ENCODE results near the gene PPAN.

Gene PPAN

DNA sequence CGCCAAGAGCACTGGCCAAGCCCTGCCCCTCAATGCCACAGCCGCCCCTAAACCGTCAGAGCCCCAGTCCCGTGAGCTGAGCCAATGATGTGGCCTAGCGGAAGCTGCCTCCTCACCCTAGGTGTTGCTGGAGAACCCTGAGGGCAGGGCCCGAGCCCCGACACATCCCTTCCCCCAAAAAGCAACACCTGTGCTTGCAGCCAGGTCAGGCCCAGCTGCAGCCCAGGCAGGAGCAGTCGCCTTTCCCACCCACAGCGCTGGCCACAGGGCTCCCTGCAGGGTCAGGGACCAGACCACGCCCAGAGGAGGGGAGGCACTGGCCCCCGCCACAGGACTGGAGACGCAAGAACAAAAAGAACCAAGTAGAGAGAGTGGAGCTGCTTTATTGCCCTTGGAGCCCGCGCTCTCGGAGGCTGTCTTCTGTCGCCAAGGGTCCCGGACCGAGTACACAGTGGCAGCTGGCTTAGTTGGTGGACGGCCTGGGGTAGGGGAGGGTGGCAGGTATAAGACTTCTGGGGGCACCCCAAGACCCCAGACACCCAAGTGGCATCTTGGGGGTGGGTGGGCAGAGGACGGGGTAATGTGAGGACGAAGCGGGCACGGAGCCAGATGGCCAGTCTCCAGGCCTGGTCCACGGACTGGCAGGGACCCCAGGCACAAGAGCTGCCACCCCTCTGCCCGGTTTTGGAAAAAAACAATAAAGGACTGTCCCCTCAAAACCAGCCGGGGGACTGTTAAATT, 8.7 kb downstream of the PPAN start:
- DNase-seq: no peak

DNA sequence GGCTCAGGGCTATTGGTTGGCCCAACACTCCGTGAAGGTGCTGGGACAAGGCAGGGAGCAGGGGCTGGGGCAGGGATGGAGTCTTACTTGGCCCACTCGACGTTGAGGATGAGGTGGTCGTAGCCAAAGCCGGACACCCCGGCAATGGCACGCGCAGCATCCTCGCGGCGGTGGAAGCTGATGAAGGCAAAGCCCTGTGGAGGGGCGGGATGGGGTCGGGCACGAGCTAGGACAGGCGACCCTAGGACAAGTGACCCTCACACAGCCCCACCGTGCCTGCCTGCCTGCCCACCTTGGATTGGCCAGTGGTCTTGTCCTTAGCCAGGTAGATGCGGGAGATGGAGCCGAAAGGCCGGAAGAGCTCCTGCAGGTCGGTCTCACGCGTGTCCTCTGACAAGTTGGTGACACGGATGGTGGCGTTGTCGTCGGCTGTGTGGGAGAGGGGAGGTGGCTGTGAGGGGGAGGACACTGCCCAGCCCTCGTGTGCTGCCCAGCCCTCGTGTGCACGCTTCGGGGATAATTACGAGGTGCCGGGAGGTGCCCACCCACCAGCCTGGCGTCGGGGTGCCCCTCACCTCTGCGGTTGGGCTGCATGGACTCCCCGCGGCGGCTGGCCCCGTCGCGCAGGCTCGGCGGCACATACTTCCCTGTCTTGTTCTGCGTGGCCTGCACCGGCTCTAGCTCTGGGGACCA, 9.4 kb downstream of the PPAN start:
- no peak for DNase-seq

DNA sequence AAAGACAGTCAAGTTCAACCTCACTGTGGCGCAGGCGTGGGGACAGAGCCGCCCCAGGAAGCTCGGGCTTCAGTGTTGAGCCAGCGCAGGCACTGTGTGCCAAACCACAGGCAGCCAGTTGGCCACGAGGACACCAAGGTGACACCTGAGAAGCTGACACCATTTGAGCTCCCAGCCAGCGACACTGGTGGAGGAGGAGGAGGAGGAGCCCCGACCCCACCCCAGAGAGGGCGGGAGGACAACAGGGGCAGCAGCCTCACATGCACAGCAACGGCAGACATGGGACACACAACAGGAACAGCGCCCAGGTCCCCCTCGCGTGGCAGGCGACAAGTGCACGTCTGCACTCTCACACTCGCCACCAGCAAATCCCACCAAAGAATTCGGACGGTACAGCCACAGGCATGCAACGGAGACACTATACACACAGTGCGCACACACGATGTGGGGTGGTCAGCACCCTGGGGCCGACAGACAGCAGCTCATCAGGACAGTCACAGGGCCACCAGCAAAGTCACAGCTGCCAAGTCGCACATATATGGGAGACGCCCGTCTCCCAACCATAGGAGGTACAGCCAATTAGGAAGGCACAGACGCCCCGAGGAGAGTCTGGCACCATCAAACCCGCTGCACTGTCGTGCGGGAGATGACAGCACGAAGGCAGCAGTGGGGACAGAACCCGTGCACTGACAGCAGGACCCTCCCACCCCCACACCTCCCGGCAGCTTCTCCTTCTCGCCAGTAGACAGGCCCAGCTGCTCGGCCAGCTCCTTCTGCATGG, 10.1 kb downstream of the PPAN start:
- no peak for DNase-seq

DNA sequence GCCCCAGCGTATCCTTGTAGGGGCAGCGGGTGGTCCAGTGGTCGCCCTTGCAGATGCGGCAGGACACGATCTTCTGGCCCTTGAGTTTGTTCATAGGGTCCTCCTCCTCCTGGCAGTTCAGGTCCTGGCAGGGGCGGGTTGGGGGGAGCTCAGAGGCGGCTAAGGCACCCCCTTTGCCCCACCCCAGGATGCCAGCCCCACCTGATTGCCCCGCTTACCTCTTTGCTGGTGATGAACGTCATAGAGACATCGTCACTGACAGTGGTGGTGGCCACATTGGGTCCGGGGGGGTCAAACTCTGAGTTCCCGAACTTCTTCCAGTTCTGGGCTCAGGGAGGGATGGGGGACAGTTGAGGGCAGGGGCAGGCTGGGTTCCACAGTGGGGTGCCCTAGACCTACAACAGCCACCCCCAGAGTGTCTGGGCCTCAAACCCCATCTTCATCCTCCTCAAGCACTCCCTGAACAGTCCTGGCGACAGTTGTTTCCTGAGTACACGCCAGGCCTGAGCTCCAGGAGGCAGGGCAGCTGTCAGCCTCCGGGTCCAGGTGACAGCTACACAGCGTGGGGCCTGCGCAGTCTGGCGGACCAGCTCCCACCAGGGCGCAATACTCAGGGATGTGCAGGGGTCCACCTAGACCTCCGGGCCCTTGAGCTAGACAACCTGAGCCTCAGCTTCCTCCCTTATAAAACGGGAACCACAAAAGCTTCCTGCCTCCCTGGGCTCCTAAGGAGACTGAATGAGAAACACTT, 10.9 kb downstream of the PPAN start:
- no peak for DNase-seq

DNA sequence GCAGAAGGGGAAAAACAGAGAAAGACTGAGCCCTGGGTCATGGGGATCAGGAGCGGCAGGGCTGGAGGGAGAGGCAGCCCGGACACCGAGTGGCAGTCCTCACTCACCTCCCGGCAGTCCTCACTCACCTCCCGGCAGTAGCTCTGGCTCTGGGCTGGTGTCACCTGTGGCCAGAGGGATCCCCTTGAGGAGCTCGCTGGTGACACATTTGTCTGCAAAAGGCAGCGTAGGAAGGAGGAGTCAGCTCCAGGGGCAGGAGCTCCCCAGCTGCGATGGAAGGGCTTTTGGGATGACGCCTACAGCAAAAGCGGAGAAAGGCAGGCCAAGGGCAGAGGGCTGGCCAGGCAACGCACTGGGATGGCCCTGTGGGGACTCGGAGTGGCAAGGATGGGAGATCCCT, 12.8 kb downstream of the PPAN start:
- DNase-seq: no peak

DNA sequence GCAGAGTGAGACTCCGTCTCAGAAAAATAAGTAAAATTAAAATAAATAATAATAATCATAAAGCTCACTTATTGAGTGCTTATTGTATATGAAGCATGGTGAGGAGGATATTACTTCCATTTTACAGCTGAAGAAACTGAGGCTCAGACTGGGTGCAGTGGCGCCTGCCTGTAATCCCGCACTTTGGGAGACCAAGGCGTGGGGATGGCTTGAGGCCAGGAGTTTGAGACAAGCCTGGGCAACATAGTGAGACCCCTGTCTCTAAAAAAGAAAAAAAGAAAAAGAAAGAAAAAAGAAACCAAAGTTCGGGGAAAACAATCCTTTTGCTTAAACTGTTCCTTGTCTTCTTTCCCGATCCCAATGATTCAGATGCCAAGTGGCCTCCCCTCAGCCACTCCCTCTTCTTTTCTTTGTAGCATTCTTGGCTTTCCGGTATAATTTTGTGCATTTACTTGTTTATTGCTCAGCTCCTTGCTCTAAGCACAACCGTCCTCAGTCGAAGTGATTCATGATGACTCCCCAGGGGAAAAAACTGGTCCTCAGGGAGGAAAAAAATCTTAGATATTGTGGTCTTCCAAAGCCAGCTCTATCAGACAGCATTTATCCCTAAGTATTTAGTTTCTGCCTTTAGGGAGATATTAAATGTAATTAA, 14.5 kb downstream of the PPAN start:
- DNase-seq: no peak

DNA sequence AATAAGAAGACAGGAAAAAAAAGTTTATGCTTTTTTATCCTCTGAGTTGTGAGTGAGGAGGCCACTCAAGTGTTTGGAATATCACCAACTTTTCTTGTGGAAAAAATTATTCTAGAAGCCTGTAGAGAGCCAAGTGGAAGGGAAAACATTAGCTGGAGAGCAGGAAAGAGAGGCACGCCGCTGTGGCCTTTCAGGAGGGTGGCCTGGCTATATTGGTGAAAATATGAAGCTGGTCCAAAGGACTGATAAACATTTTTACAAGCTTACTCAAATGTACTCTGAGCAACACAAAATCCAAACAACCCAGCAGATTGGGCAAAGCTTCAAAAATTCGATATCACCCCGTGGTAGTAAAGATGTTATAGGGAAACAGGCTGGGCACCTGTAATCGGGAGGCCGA, 15.9 kb downstream of the PPAN start:
- DNase-seq: no peak

DNA sequence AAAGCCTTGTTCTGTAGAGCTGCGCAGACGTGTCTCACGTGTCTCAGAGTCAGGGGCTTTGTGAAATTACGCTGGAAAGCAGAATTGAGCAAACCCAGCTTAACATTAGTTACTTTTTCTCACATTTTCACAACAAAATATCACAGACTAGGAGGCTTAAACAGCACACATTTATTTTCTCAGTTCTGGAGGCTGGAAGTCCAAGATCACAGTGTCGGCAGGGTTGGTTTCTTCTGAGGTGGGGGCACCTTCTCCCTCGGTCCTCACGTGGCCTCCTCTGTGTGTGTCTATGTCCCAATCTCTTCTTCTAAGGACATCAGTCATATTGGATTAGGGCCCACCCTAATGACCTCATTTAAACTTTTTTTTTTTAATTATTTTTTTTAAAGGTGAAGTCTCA, 18.3 kb downstream of the PPAN start:
- no peak for DNase-seq

DNA sequence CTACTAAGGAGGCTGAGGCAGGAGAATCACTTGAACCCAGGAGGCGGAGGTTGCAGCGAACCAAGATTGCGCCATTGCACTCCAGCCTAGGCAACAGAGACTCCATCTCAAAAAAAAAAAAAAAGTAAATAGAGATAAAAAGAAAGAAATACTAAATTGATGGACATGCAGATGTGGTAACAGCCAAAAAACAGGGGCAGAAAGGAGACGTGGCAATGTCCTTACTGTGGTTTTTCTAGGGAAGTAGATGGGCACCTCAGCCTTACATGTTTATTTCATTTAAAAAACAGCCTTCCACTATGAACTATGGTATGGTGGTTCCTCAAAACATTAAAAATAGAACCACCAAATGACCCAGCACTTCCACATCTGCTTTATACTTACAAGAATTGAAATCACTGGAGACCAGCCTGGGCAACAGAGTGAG, 20.1 kb downstream of the PPAN start:
- no peak for DNase-seq

DNA sequence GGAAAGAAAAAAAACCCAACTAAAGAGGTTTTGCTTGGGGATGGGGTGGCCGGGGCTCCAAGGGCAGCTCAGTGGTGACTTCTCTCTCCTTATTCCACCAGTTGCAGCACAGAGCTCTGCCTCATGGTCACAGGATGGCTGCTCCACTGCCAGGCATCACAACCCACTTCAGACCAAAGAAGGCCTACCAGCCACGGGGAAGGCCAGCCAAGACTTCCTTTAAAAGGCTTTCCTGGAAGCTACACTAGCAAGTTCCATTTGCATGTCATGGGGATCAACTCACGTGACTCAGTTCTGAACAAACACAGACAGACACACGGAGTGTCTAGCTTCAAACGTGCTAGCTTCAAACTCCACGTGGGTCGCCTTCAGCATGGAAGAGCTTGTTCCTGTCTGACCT, 26.7 kb downstream of the PPAN start:
- no peak for DNase-seq

DNA sequence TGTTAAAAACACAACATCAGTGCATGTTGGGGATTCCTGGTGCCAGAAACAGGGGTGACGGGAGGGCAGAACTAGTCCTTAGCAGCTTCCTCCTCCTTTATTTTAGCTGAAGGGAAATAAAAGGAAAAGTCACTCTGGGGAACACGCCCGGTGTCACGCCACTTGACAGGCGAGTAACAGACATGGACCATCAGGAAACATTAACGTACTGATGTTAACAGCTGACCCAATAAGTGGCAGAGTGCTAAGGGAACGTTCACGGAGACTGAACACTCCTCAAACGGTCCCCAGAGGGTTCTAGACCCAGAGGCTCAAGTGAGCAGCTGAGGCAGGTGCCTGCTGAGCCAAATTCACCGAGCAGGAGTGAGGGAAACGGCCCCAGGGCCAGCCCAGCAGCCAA, 27.4 kb downstream of the PPAN start:
- DNase-seq: no peak

DNA sequence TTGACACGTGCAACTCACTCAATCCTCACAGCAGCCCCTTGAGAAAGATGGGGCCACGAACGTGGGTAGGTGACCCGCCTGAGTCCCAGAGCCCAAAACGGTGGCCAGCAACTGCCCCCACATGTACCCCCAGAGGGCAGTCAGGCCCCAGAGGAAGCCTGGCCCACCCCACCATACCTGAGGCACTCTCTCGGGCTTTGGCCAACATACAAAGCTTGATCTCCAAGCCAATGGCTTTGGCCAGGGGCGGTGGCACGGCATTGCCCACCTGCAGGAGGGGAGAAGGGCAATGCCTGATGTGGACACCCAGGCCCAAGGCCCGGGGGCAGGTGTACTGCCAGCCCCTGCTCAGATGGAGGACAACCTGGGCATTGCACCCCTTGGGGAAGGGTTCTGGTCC, 27.9 kb downstream of the PPAN start:
- no peak for DNase-seq

DNA sequence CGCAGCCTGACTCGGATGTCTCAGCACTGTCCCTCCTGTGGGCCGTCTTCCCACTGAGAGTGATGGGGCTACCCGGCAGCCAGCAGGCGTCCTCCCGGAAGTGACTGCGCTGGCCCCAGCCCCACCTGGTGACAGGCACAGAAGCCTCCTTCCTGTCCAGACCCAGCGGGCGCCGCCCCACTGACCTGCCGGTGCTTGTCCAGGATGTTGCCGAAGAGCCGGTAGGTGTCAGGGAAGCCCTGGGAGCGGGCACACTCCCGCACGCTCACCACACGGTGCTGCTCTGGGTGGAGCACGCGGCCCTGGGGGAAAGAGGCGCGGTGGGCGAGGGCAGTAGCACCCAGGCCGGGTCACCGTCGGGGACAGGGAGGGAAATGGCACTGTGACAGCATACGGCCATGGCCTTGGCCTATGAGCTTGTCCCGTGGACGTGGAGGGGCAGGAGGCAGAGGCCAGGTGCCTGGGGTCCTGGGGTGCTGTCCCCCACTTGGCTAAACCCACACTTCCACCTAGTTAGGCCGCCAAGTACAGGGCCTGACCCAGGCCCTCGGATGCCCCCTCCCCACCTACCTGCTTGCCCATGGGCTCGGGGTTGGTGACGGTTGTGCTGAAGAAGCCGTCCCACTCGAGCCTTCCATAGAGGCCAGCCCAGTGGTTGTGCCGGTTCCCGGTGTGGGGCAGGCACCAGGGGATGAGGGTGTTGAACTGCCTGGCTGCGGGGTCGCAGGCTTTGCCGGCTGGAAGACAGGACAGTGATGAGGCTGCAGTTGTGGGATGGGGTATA, 29.6 kb downstream of the PPAN start:
- no peak for DNase-seq

DNA sequence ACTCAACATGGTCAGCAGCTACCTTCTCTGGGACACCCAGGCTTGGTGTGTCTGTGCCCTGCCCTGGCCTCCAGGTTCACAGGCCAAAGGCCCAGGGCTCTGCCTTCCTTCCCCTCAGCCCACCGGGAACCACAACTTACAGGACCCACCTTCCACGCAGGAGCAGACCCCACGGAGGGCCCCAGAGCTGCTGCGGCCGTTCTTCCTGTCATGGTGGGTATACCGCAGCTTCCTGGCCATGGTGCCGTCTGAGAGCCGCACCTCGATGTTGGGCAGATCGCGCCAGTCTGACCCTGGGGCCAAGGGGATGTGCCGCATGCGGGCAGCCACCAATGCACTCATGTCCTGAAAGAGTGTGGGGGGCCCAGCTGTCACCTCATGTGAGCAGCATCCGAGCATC, 30.8 kb downstream of the PPAN start:
- DNase-seq: no peak

DNA sequence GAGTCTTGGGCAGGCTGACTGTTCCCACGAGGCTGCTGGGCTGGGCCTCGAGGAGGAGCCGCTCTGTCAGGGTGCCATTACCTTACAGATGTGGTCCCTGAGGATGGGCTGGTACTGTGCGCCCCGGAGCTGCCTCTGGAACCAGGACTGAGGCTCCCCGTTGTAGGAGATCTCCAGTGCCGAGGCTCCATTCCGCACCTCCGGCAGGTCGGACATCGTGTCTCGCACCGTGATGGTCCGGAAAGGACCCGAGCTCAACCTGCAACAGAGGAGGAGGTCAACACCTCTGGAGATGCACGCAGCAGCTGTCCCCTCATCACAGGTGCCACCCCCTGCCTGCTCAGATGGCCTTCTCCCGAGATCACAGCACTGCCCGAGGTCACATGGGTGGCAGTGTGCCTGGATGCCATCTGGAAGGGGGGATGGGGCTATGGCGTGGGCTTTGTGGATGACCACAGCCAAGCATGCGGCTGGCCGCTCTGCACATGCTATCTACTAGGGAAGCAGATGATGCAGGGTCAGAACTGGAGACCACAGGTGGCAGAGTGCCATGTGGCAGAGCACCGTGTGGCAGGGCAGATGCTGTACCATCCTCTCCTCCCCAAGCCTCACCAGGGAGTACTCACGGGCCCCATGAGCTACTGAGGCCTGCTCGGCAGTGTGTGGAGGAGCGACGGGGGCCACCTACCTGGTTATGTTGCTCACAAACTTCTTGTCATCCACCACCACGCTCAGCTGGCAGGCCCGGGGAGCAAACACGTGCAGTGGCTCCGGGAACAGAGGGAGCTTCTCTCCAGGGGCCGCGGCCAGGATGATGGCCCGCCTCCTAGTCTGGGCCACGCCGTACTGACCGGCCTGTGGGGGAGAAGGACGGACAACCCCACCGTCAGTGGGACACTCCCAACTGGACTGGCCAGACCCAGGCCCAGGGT, 31.9 kb downstream of the PPAN start:
- no peak for DNase-seq

DNA sequence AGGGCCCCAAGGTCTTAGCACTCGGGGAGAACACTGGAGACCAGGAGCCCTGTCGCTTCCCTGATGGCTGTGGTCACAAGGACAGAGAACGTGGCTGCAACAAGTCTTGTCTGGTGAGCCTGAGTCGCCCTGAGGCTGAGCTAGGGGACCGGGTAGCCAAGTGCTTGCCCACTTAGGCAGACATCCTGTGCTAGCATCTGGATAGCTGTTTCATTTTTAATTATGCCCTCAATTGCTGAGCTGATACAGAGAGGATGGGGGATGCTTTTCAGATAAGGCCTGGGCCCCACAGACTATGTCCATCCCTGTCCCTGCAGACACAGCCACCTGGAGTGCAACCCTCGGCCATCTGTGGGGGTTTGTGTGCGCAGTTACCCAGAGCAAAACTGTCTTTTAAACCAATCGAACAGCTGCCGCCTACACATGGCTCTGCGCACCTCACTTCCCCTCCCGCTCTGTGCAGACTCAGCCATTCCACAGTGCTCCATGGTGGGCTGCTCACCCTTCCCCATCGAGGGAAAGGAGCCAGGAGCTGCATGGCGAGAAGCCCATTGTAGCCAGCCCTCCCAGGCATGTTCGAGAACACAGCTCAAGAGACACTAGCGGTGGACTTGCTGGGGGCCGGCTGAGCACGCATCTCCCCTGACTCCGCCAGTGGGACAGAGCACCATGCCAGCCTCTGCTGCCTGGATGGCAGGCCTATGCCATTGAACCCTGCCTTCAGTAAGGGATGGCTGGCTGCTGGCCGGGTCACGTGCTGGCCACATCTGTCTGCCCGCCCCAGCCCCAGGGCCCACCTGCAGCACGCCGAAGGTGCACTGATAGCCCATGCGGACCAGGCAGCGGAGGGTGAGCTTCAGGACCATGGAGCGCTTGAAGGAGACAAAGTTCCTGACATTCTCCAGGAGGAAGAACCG, 33.0 kb downstream of the PPAN start:
- no peak for DNase-seq

DNA sequence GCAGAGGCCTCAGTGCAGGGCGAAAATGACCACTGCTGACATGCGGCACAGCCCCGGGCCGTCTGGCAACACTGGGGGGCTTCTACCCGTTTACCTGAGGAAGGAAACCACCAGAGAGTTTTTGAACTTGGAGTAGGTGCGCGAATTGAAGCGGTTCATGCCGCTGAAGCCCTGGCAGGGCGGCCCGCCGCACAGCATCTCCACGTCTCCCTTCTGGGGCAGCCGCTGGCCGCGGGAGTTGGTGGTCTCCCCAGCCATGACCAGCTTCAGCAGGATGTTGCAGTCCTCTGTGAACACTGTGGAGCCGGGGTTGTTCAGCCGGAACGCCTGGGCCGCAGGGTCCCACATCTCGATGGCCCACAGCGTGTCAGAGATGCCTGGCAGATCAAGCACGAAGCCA, 33.8 kb downstream of the PPAN start:
- DNase-seq: no peak

DNA sequence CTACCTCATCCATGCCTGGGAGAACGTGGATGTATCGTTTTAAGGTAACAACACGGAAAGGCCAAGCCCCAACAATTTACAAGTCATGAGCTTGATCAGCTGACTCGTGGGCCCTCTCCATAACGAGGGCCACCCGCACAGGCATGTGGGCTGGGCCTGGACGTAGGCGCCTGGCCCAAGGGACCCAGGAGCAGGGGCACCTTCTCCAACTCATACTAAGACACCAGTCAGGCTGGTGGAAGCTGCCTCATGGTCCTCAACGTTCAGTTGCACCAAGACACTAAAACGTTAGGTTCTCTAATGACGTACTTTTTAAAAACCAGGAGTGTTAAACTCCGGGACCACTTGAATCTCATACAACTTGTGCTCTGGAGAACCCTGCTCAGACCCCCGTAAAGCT, 35.3 kb downstream of the PPAN start:
- DNase-seq: no peak

DNA sequence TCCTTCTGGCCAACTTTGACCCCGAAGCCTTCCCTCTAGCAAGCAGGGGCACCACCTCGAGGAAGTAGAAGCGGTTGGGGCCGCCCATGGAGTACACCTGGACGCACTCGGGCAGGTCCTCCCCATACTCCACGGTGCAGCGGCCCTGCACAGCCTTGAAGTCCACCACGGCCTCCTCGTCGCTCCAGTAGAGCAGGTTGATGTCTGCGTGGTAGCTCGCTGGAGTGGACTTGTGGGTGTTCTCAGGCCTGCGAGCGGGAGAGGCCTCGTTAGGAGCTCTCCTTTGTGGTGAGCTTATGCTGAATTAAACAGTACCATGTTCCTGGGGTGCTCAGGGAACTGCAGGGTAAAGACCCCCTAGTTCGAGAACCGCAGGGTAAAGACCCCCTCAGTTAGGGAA, 35.8 kb downstream of the PPAN start:
- DNase-seq: no peak
